ENCODE data around the gene PDGFD. TPM values are rescaled to one million over a fixed set of nuclear protein-coding genes. Genes with fewer than 3 reads are reported as not detected.

The PDGFD gene
- polyA plus RNA-seq, 1 donor from 2014 or later, result 1.0 TPM

GRCh38 chr11:103904324-103904667, 259.7 kb downstream of the PDGFD start:
- Histone ChIP-seq H2AFZ (ENCODE audit: low read depth, low read length) (no peak overlapping the region), H4K20me1 (ENCODE audit: insufficient read depth) (no peaks in the 10 kb centered on the region)

GRCh38 chr11:103903621-103904323, 260.2 kb downstream of the PDGFD start:
- Histone ChIP-seq H3K4me2 (ENCODE audit: low read length) (no peak overlapping the region), H4K20me1 (ENCODE audit: insufficient read depth) (no peaks in the 10 kb centered on the region), H3K9me3 (ENCODE audit: low read length) (no peaks in the 10 kb centered on the region), H3K9ac (ENCODE audit: low read length) (no peak overlapping the region), H3F3A (ENCODE audit: insufficient read depth, low read length, poor library complexity, severe bottlenecking) (no peaks in the 10 kb centered on the region), H3K4me3 (ENCODE audit: low read length) (no peak overlapping the region), H3K27ac (ENCODE audit: low read length) (no peak overlapping the region), H3K27me3 (ENCODE audit: insufficient read depth, low read depth, low read length) (no peaks in the 10 kb centered on the region), H3K36me3 (ENCODE audit: insufficient read depth, low read length) (no peaks in the 10 kb centered on the region), H2AFZ (ENCODE audit: low read depth, low read length) (no peak overlapping the region), H3K9me2 (ENCODE audit: insufficient read depth, low read length) (no peaks in the 10 kb centered on the region), H3K79me2 (replicated peaks; ENCODE audit: insufficient read depth, low read length) (no peaks in the 10 kb centered on the region)
- TF ChIP-seq TAF1 (IDR thresholded peaks at IDR 0.05; ENCODE audit: low read depth) (no peak), REST (IDR thresholded peaks at IDR 0.05; ENCODE audit: borderline replicate concordance) (no peak), SMC3 (conservative IDR thresholded peaks at IDR 0.05; ENCODE audit: poor library complexity) (no peak), EZH2 (IDR thresholded peaks at IDR 0.05; ENCODE audit: borderline replicate concordance, insufficient read depth, low read length, poor library complexity, severe bottlenecking) (no peak), CTCF (IDR thresholded peaks at IDR 0.05; ENCODE audit: poor library complexity, severe bottlenecking) (no peak), RAD21 (conservative IDR thresholded peaks at IDR 0.05) (no peak), MXI1 (conservative IDR thresholded peaks at IDR 0.05; ENCODE audit: poor library complexity, severe bottlenecking) (no peak), POLR2AphosphoS5 (IDR thresholded peaks at IDR 0.05) (no peak), EP300 (conservative IDR thresholded peaks at IDR 0.05; ENCODE audit: poor library complexity, severe bottlenecking) (no peak)

More at GRCh38 chr11:103904324-103904667, 259.7 kb downstream of the PDGFD start:
- Histone ChIP-seq H3K27me3 (ENCODE audit: insufficient read depth, low read depth, low read length) (no peaks in the 10 kb centered on the region), H3K9me3 (ENCODE audit: low read length) (no peaks in the 10 kb centered on the region), H3K36me3 (ENCODE audit: insufficient read depth, low read length) (no peaks in the 10 kb centered on the region), H3K9ac (ENCODE audit: low read length) (no peak overlapping the region), H3F3A (ENCODE audit: insufficient read depth, low read length, poor library complexity, severe bottlenecking) (no peaks in the 10 kb centered on the region), H3K4me3 (ENCODE audit: low read length) (no peak overlapping the region), H3K79me2 (replicated peaks; ENCODE audit: insufficient read depth, low read length) (no peaks in the 10 kb centered on the region), H3K27ac (ENCODE audit: low read length) (no peak overlapping the region), H3K4me2 (ENCODE audit: low read length) (no peak overlapping the region), H3K9me2 (ENCODE audit: insufficient read depth, low read length) (no peaks in the 10 kb centered on the region)
- TF ChIP-seq TAF1 (IDR thresholded peaks at IDR 0.05; ENCODE audit: low read depth) (no peak), CTCF (IDR thresholded peaks at IDR 0.05; ENCODE audit: poor library complexity, severe bottlenecking) (no peak), MXI1 (conservative IDR thresholded peaks at IDR 0.05; ENCODE audit: poor library complexity, severe bottlenecking) (no peak), EZH2 (IDR thresholded peaks at IDR 0.05; ENCODE audit: borderline replicate concordance, insufficient read depth, low read length, poor library complexity, severe bottlenecking) (no peak)

Measured in neural cell (in vitro differentiated cells).